Measurements from ENCODE around the gene RAPGEF4.

DNA sequence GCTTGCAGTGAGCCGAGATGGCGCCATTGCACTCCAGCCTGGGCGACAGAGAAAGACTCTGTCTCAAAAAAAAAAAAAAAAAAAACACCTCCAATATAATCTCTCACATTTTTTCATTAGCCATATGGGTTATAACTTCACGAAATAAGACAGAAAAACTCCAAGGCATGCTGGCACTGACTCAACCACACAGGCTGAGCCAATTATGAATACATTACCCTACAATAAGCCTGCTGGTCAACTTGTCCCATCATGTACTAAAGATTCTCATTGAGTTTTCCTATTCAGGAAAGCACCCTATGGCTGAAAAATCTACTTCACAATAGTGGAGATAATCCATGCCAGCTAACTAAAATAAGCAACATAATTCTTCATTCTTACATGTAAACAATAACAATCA, 327.2 kb downstream of the RAPGEF4 start:
- TF ChIP-seq POLR2AphosphoS5 (IDR thresholded peaks at IDR 0.05; ENCODE audit: borderline replicate concordance, low read depth, low read length) = no peak
- TF ChIP-seq EZH2 (IDR thresholded peaks at IDR 0.05) = no peak
- TF ChIP-seq FOXP2 (optimal IDR thresholded peaks at IDR 0.05; ENCODE audit: control extremely low read depth, extremely low read length, insufficient read depth) = no peak

Measured in SK-N-MC (cell line).